ENCODE results near the gene RRP7A. TPM values are rescaled to one million over a fixed set of nuclear protein-coding genes. Genes with fewer than 3 reads are reported as not detected.

Gene RRP7A
- 10 to 100 TPM; 54.3 to 57.8 TPM for total RNA-seq

GRCh38 chr22:42519525-42520401, at the start of gene RRP7A:
Gene RRP7A, minus strand, starts transcription at chr22:42519796. Its CDS starts 10 bp downstream, at chr22:42519786.

GRCh38 chr22:42553475-42554361, 34.1 kb upstream of the RRP7A start, which contains the start of gene SERHL2:
Gene SERHL2, plus strand, starts transcription at chr22:42553956. Its CDS starts 65 bp downstream, at chr22:42554021.

Other genes with a start within 250 kb of the RRP7A start
- gene TCF20, start 249.1 kb downstream of the RRP7A start, total RNA-seq = 10 to 100 TPM; 84.2 to 90.7 TPM
- gene NFAM1, start 87.4 kb downstream of the RRP7A start, total RNA-seq = under 1 TPM; 0.05 TPM
- under 1 TPM; 0.45 to 0.99 TPM for gene SERHL2, start 34.2 kb upstream of the RRP7A start, total RNA-seq
- 10 to 100 TPM; 73.8 to 74.5 TPM for gene POLDIP3, start 95.1 kb upstream of the RRP7A start, total RNA-seq
- gene ATP5MGL, start 120.8 kb upstream of the RRP7A start, total RNA-seq = under 1 TPM; 0.71 to 0.79 TPM
- gene CYB5R3, start 129.6 kb upstream of the RRP7A start, total RNA-seq = 10 to 100 TPM; 57.4 to 58.9 TPM
- under 1 TPM in 1 of 2 experiments, not detected in 1; 0.10 TPM for gene A4GALT, start 201.1 kb upstream of the RRP7A start, total RNA-seq